Tongue (tissue), 2 donors: ENCODE data around the gene CPNE5. TPM values are rescaled to one million over a fixed set of nuclear protein-coding genes. Genes with fewer than 3 reads are reported as not detected.
A peak's percentile ranks its signal among the peaks of the same experiment; 100 is the strongest.

Experiments used
- DNase-seq: peaks from one replicate; pipeline ENCODE4 v3.0.0-alpha.2; 2015
- total RNA-seq: library from RNA; depleted of rRNA; stranded (reverse); fragments of >200 nt; gene quantifications from one replicate; pipeline ENCODE4 v1.2.3, GENCODE V29; 2014

The CPNE5 gene
- total RNA-seq, 1 donor from 2014 or later: 8.7 TPM

DNA sequence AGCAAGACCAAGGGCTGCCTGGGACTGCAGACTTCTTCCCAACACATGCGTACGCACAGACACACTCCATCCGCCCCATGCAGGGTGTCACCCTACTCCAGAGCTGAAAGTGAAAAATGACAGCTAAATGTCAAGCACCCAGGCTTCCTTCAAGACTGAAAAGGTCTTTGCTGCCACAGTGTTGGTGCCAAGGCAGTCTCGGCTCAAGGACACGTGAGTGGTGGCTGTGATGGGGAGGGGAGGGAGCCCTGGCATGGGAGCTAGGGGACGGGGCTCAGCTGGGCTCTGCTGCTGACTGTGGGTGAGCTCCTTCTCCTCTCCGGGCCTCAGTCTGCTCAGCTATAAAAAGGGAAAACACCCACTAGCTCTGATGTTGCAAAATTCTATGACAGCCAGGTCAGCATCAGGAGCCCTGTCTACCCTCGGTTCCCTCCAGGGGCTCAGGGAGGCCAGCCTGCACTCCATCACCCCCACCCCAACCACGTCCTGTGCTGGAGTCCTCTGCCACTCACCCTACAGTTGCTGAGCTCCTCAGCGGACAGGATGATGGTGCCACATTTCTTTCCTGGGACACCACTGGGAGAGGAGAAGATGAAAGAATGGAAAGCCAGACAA, 47.6 kb downstream of the CPNE5 start:
- no peak for DNase-seq

- DNase-seq: no peak
These were observed 48.2 kb downstream of the CPNE5 start for GRCh38 chr6:36791085-36791484.

DNA sequence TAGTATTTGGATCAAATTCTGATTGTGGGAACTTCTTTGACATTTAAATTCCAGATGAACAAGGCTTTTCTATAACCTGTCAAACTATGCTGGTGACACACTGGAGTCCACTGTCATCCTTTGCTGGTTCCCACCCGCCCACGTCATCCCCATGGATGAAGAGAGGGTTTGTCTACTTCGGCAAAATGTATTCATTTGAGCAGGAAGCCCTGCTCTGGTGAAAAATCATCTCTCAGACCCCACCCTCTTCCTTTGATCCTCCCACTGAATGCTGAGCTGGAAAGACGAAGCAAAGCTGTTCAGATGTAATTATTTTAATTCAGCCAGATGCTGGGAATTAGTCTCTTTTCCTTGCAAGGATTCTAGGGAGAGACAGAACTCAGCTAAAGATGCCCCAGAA, 50.5 kb downstream of the CPNE5 start:
- DNase-seq: peak; percentile 54

- DNase-seq: no peak
These were observed 51.1 kb downstream of the CPNE5 start for GRCh38 chr6:36788186-36788585.

DNA sequence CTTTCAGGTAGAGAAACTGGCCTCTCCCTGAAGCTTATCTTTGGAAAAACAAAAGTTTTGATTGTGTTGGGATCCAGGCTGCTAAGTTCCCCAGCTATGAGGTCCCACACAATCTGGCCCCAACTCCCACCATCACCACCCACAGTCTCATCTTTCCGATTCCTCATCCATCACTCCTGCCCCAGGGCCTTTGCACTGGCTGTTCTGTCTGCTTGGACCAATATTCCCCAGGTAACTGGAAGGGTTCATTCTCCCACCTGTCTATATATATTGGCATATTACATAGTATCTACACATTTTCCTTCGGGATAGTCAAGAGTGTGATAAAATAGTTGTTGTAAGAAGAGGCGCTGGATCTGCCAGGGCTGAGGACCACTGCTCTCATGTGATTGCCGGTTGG, 52.0 kb downstream of the CPNE5 start:
- DNase-seq: no peak

GRCh38 chr6:36786055-36786675, 53.1 kb downstream of the CPNE5 start:
- DNase-seq: no peak

DNA sequence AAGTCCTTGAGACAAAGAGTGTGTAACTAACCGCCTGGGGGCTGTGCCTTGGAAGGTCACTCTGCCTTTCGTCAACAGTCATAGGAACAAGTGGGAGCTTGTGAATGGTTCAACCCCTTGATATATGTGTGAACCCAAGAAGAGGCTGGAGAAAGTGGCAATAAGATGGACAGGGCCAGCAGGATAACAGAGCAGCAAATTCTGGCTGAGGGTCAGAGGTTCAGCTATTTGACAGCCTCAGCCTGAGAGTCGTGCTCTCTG, 54.9 kb downstream of the CPNE5 start:
- no peak for DNase-seq

- DNase-seq: no peak
These were observed 55.5 kb downstream of the CPNE5 start for GRCh38 chr6:36783603-36784375.

- no peak for DNase-seq
These were observed 57.6 kb downstream of the CPNE5 start for GRCh38 chr6:36781669-36782068.

- no peak for DNase-seq
These were observed 58.6 kb downstream of the CPNE5 start for GRCh38 chr6:36780442-36781177.

DNA sequence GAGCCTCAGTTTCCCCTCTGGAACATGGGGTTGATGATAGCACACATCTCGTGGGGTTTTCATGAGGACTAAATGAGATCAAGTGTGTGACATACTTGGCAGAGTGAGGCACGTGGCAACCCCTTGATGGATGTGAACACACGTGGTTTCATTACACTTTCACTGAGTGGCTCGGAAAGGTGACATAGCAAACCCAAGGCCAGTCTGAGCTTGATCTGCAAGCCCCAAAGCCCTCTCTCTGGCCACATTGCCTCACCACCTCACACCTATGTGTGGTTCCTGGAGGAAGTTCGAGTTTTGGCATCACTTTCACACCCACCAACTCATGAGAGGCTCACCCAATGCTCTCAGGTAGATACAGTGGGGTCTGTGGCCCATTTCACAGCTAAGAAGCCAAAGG, 60.0 kb downstream of the CPNE5 start:
- no peak for DNase-seq

GRCh38 chr6:36777801-36778200, 61.4 kb downstream of the CPNE5 start:
- peak; percentile 52 for DNase-seq

- no peak for DNase-seq
These were observed 63.1 kb downstream of the CPNE5 start for GRCh38 chr6:36776167-36776566.

DNA sequence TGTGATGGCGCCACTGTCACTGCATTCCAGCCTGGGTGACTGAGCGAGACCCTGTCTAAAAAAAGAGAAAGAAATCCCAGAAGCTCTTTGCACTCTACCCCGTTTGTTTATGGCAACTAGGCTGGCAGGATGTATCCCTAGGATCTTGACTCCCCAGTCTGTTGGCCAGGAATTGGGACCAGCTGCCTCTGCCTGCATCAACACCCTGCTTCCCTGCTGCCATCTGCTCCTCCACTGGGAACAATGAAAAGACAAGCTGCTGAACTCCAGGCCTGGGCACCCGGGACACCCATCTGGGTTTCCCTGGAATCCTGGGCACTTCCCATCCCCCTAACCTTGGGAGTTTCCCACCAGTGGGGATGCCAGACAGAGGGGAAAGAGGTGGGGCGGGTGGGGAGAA, 64.9 kb downstream of the CPNE5 start:
- DNase-seq: peak; percentile 76

GRCh38 chr6:36772397-36772796, 66.8 kb downstream of the CPNE5 start:
- no peak for DNase-seq

DNA sequence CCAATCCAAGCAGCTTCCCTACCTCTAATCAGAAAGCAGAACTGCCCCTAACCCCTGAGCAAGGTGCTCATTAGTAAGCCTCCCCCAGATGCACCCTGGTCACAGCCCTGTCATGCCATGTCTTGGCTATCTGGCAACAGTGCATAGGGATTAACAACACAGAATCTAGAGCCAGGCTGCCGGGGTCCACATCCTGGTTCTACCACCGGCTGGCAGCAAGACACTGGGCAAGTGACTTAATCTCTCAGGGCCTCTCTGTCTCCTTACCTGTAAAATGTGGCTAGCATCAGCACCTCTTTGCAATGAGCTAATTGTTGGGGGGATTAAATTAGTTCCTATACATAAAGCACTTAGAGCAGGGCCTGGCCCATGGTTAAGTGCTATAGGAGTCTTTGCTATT, 68.1 kb downstream of the CPNE5 start:
- no peak for DNase-seq

GRCh38 chr6:36769676-36770499, 69.4 kb downstream of the CPNE5 start:
- no peak for DNase-seq

GRCh38 chr6:36769183-36769675, 70.0 kb downstream of the CPNE5 start:
- DNase-seq: no peak

- peak; percentile 33 for DNase-seq
These were observed 72.8 kb downstream of the CPNE5 start for GRCh38 chr6:36766399-36766945.

DNA sequence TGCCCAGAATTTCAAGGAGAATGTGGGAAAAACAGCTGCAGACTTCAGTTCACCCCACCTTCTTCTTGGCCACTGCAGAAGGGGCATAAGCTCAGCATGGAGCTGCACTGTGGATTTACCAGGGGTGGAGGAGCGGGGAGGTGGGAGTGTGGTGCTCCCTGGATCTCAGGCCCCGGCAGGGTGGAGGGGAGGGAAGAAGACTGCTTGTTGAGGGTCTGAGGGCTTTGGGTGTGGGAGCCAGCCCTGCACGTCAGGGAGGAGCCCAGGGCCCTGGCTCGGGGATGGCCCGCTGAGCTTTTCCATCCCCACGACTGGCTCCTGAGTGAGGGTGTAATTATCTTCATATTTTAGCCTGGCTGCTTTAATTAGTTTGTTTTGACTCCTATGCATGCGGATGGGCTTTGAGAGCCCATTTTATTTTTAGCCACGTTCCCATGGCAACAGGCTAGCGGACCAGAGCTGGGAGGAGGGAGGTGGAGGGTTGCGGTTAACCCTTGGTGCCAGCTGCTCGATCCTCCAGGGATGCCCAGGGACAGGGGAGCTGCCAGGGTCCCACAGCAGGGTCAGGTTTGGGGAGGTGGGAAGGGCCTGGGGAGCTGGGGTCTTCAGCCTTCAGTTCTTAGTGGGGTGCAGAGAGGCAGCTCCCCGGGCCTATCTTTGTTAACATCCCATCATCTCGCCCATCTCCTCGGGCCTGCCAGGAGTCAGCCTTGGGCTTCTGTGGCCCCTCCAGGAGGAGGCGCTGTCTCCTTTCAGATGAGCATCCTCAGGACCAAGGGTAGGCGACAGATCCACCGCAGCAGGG, 73.4 kb downstream of the CPNE5 start:
- DNase-seq: peak; percentile 93

DNA sequence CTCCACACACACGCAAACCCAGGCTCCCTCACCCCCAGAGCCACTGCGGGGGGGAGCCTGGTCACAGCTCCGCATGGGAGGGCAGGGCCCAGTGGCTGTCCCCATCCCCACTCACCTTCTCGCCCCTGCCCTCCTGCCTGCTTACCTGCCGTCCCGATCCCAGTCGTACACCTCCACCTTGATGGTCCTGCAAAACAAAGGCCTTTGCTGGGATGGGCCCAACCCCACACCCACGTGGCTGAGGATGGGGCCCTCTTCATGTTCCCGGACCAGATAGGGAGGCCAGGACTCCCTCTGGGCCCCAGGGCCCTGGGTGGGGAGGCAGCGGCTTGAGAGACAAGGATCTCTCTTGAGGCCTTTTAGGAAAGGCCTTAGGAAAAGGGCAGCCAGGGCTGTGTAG, 74.1 kb downstream of the CPNE5 start:
- DNase-seq: no peak
